Measurements from ENCODE around the gene HHATL. TPM values are rescaled to one million over a fixed set of nuclear protein-coding genes. Genes with fewer than 3 reads are reported as not detected.

HHATL gene
- polyA plus RNA-seq, 1 donor: 0.18 TPM

- Histone ChIP-seq H3K9me3 (ENCODE audit: control insufficient read depth, low read depth, low read length) (no peaks in the 10 kb centered on the region), H3K4me1 (ENCODE audit: control insufficient read depth, insufficient read depth, low read length) (peaks cover 30% of the 10 kb centered on the region), H3K36me3 (ENCODE audit: control insufficient read depth, insufficient read depth, low read length) (peaks cover 19% of the 10 kb centered on the region), H3K27ac (ENCODE audit: low read length) (no peak overlapping the region), H3K4me3 (ENCODE audit: low read length) (no peak overlapping the region), H3K27me3 (ENCODE audit: control insufficient read depth, insufficient read depth, low read length) (no peaks in the 10 kb centered on the region)
- peak in 1 of 2 donors; percentile 50 for DNase-seq
- no CpG with 5 or more reads among the region's 6 CpGs for WGBS (ENCODE audit: insufficient coverage, low lambda C conversion rate)
These were observed 46.5 kb downstream of the HHATL start for GRCh38 chr3:42655980-42656679.

GRCh38 chr3:42655331-42655888, 47.2 kb downstream of the HHATL start:
- H3K9me3 ChIP-seq (ENCODE audit: control insufficient read depth, low read depth, low read length): no peaks in the 10 kb centered on the region
- peaks cover 16% of the 10 kb centered on the region for H3K36me3 ChIP-seq (ENCODE audit: control insufficient read depth, insufficient read depth, low read length)
- no peak overlapping the region for H3K27ac ChIP-seq (ENCODE audit: low read length)
- H3K27me3 ChIP-seq (ENCODE audit: control insufficient read depth, insufficient read depth, low read length): no peaks in the 10 kb centered on the region
- peak in 1 of 2 donors; percentile 40 for DNase-seq
- peaks cover 30% of the 10 kb centered on the region for H3K4me1 ChIP-seq (ENCODE audit: control insufficient read depth, insufficient read depth, low read length)
- no CpG with 5 or more reads among the region's 4 CpGs for WGBS (ENCODE audit: insufficient coverage, low lambda C conversion rate)
- H3K4me3 ChIP-seq (ENCODE audit: low read length): peak overlapping the region; percentile 58

GRCh38 chr3:42654331-42655201, 48.0 kb downstream of the HHATL start:
- Histone ChIP-seq H3K4me3 (ENCODE audit: low read length) (peak overlapping the region; percentile 81), H3K9me3 (ENCODE audit: control insufficient read depth, low read depth, low read length) (no peaks in the 10 kb centered on the region), H3K4me1 (ENCODE audit: control insufficient read depth, insufficient read depth, low read length) (peaks cover 30% of the 10 kb centered on the region), H3K27me3 (ENCODE audit: control insufficient read depth, insufficient read depth, low read length) (no peaks in the 10 kb centered on the region), H3K36me3 (ENCODE audit: control insufficient read depth, insufficient read depth, low read length) (peaks cover 12% of the 10 kb centered on the region), H3K27ac (ENCODE audit: low read length) (peak overlapping the region; percentile 44)
- peak; percentile 44 to 68 for DNase-seq
- no CpG with 5 or more reads among the region's 94 CpGs for WGBS (ENCODE audit: insufficient coverage, low lambda C conversion rate)

- Histone ChIP-seq H3K36me3 (ENCODE audit: control insufficient read depth, insufficient read depth, low read length) (peaks cover 10% of the 10 kb centered on the region), H3K4me1 (ENCODE audit: control insufficient read depth, insufficient read depth, low read length) (peaks cover 30% of the 10 kb centered on the region), H3K27me3 (ENCODE audit: control insufficient read depth, insufficient read depth, low read length) (no peaks in the 10 kb centered on the region), H3K27ac (ENCODE audit: low read length) (peak within 1 kb of the TSS; percentile 44), H3K9me3 (ENCODE audit: control insufficient read depth, low read depth, low read length) (no peaks in the 10 kb centered on the region), H3K4me3 (ENCODE audit: low read length) (peak within 1 kb of the TSS; percentile 81)
- DNase-seq: peak in 1 of 2 donors; percentile 48
- WGBS (ENCODE audit: insufficient coverage, low lambda C conversion rate): no CpG with 5 or more reads among the region's 31 CpGs
These were observed 48.9 kb downstream of the HHATL start, which contains the start of gene ZBTB47 for GRCh38 chr3:42653560-42654330. TSS of gene ZBTB47 (plus strand) at chr3:42653697. CDS start at chr3:42658356, 4,659 bp downstream.

GRCh38 chr3:42653303-42653559, 49.4 kb downstream of the HHATL start:
- peaks cover 10% of the 10 kb centered on the region for H3K36me3 ChIP-seq (ENCODE audit: control insufficient read depth, insufficient read depth, low read length)
- H3K9me3 ChIP-seq (ENCODE audit: control insufficient read depth, low read depth, low read length): no peaks in the 10 kb centered on the region
- peaks cover 30% of the 10 kb centered on the region for H3K4me1 ChIP-seq (ENCODE audit: control insufficient read depth, insufficient read depth, low read length)
- peak overlapping the region; percentile 81 for H3K4me3 ChIP-seq (ENCODE audit: low read length)
- H3K27me3 ChIP-seq (ENCODE audit: control insufficient read depth, insufficient read depth, low read length): no peaks in the 10 kb centered on the region
- WGBS (ENCODE audit: insufficient coverage, low lambda C conversion rate): 80% methylated on average over 1 of the region's 3 CpGs
- no peak overlapping the region for H3K27ac ChIP-seq (ENCODE audit: low read length)
- no peak for DNase-seq

GRCh38 chr3:42652611-42653302, 49.8 kb downstream of the HHATL start:
- Histone ChIP-seq H3K36me3 (ENCODE audit: control insufficient read depth, insufficient read depth, low read length) (peaks cover 14% of the 10 kb centered on the region), H3K9me3 (ENCODE audit: control insufficient read depth, low read depth, low read length) (no peaks in the 10 kb centered on the region), H3K27ac (ENCODE audit: low read length) (no peak overlapping the region), H3K4me1 (ENCODE audit: control insufficient read depth, insufficient read depth, low read length) (peaks cover 30% of the 10 kb centered on the region), H3K27me3 (ENCODE audit: control insufficient read depth, insufficient read depth, low read length) (no peaks in the 10 kb centered on the region), H3K4me3 (ENCODE audit: low read length) (no peak overlapping the region)
- peak in 1 of 2 donors; percentile 25 for DNase-seq
- 100% methylated on average over 1 of the region's 7 CpGs for WGBS (ENCODE audit: insufficient coverage, low lambda C conversion rate)

- Histone ChIP-seq H3K4me1 (ENCODE audit: control insufficient read depth, insufficient read depth, low read length) (peaks cover 30% of the 10 kb centered on the region), H3K4me3 (ENCODE audit: low read length) (no peak overlapping the region), H3K36me3 (ENCODE audit: control insufficient read depth, insufficient read depth, low read length) (peaks cover 20% of the 10 kb centered on the region), H3K27ac (ENCODE audit: low read length) (no peak overlapping the region), H3K27me3 (ENCODE audit: control insufficient read depth, insufficient read depth, low read length) (no peaks in the 10 kb centered on the region), H3K9me3 (ENCODE audit: control insufficient read depth, low read depth, low read length) (no peaks in the 10 kb centered on the region)
- DNase-seq: no peak
- WGBS (ENCODE audit: insufficient coverage, low lambda C conversion rate): no CpG with 5 or more reads among the region's 1 CpG
These were observed 50.4 kb downstream of the HHATL start for GRCh38 chr3:42652251-42652610.

- no peak for DNase-seq
- Histone ChIP-seq H3K27ac (ENCODE audit: low read length) (no peak overlapping the region), H3K4me1 (ENCODE audit: control insufficient read depth, insufficient read depth, low read length) (peaks cover 30% of the 10 kb centered on the region), H3K36me3 (ENCODE audit: control insufficient read depth, insufficient read depth, low read length) (peaks cover 26% of the 10 kb centered on the region), H3K9me3 (ENCODE audit: control insufficient read depth, low read depth, low read length) (no peaks in the 10 kb centered on the region), H3K4me3 (ENCODE audit: low read length) (no peak overlapping the region), H3K27me3 (ENCODE audit: control insufficient read depth, insufficient read depth, low read length) (no peaks in the 10 kb centered on the region)
- WGBS (ENCODE audit: insufficient coverage, low lambda C conversion rate): no CpG with 5 or more reads among the region's 9 CpGs
These were observed 51.1 kb downstream of the HHATL start for GRCh38 chr3:42651248-42652091.

GRCh38 chr3:42649783-42650182, 52.8 kb downstream of the HHATL start:
- Histone ChIP-seq H3K27ac (ENCODE audit: low read length) (no peak overlapping the region), H3K27me3 (ENCODE audit: control insufficient read depth, insufficient read depth, low read length) (no peaks in the 10 kb centered on the region), H3K4me1 (ENCODE audit: control insufficient read depth, insufficient read depth, low read length) (peaks cover 15% of the 10 kb centered on the region), H3K9me3 (ENCODE audit: control insufficient read depth, low read depth, low read length) (no peaks in the 10 kb centered on the region), H3K4me3 (ENCODE audit: low read length) (no peak overlapping the region), H3K36me3 (ENCODE audit: control insufficient read depth, insufficient read depth, low read length) (peaks cover 37% of the 10 kb centered on the region)
- DNase-seq: no peak
- no CpG with 5 or more reads among the region's 4 CpGs for WGBS (ENCODE audit: insufficient coverage, low lambda C conversion rate)

Measured in large intestine (tissue), 3 donors.